Upper lobe of right lung (tissue), 1 donor: ENCODE results near the gene EAF2. TPM values are rescaled to one million over a fixed set of nuclear protein-coding genes. Genes with fewer than 3 reads are reported as not detected.
"Not testable (repeated sequence)": the region's sequence is repeated elsewhere in the genome, so short reads cannot be mapped to it uniquely, and the experiment has no call there.

Experiments used
- ATAC-seq: fragments of 200-7000 bp; cut with Tn5 transposase; one replicate; pipeline ENCODE4 v1.9.1; 2020; ENCODE audit warnings: mild to moderate bottlenecking, moderate library complexity
- DNase-seq: peaks from one replicate; pipeline ENCODE4 v3.0.0-alpha.2; 2020
- H3K27ac ChIP-seq: fragments of 200-600 bp; one replicate; pipeline ENCODE4 v1.8.0; 2022
- H3K27me3 ChIP-seq: fragments of 200-600 bp; one replicate; pipeline ENCODE4 v1.8.0; 2022; ENCODE audit warnings: mild to moderate bottlenecking
- H3K36me3 ChIP-seq: fragments of 200-600 bp; one replicate; pipeline ENCODE4 v1.8.0; 2022
- H3K4me1 ChIP-seq: fragments of 200-600 bp; one replicate; pipeline ENCODE4 v1.8.0; 2022
- H3K4me3 ChIP-seq: fragments of 200-600 bp; one replicate; pipeline ENCODE4 v1.8.0; 2022; ENCODE audit warnings: mild to moderate bottlenecking
- H3K9me3 ChIP-seq: fragments of 200-600 bp; one replicate; pipeline ENCODE4 v1.8.0; 2022
- CTCF ChIP-seq: fragments of 200-600 bp; IDR thresholded peaks from one replicate; pipeline ENCODE4 v1.8.0; 2022; ENCODE audit warnings: antibody characterized with exemption
- intact Hi-C: fragments of 100-400 bp; cut with DNase I; formaldehyde crosslinking; loops from one replicate; pipeline ENCODE4 v1.11.0; 2022
- total RNA-seq: library from RNA; stranded (reverse); fragmentation: NEBNext Ultra II Directional; extraction: Animal tissue kit (Norgen Biotek cat#: 25700); gene quantifications from one replicate; pipeline ENCODE4 v1.2.1, GENCODE V29; 2021
- donor health status: DM: no; HTN: yes; CAD: no; lungs with severe emphysema.

The EAF2 gene
- total RNA-seq, 1 donor from 2014 or later: 4.8 TPM

GRCh38 chr3:121836481-121836880, 1.5 kb downstream of the EAF2 start:
- H3K4me1 ChIP-seq: peaks cover 17% of the 10 kb centered on the region
- DNase-seq: no peak
- ATAC-seq: no peak
- no peak for TF ChIP-seq CTCF
- intact Hi-C loops: no loop called here
- peaks cover 3% of the 10 kb centered on the region for H3K36me3 ChIP-seq
- peak overlapping the region; percentile 79 for H3K4me3 ChIP-seq
- no peak overlapping the region for H3K27ac ChIP-seq
- no peaks in the 10 kb centered on the region for H3K27me3 ChIP-seq
- no peaks in the 10 kb centered on the region for H3K9me3 ChIP-seq

- intact Hi-C loops: no loop called here
- no peak for TF ChIP-seq CTCF
- no peaks in the 10 kb centered on the region for H3K9me3 ChIP-seq
Observed at GRCh38 chr3:121839962-121840361, 5.0 kb downstream of the EAF2 start.

GRCh38 chr3:121844892-121845291, 9.9 kb downstream of the EAF2 start:
- intact Hi-C loops: no loop called here
- no peak for TF ChIP-seq CTCF

More at GRCh38 chr3:121839962-121840361, 5.0 kb downstream of the EAF2 start:
- Histone ChIP-seq H3K27me3 (no peaks in the 10 kb centered on the region), H3K4me3 (no peak overlapping the region), H3K27ac (no peak overlapping the region), H3K4me1 (peaks cover 7% of the 10 kb centered on the region), H3K36me3 (no peaks in the 10 kb centered on the region)
- ATAC-seq (no peak), DNase-seq (no peak)

GRCh38 chr3:121852256-121852655, 17.2 kb downstream of the EAF2 start:
- no peak for TF ChIP-seq CTCF
- intact Hi-C loops: no loop called here

More at GRCh38 chr3:121844892-121845291, 9.9 kb downstream of the EAF2 start:
- H3K27me3 ChIP-seq: no peaks in the 10 kb centered on the region
- DNase-seq (no peak), ATAC-seq (no peak)
- no peak overlapping the region for H3K27ac ChIP-seq
- no peaks in the 10 kb centered on the region for H3K4me1 ChIP-seq
- H3K9me3 ChIP-seq: no peaks in the 10 kb centered on the region
- no peak overlapping the region for H3K4me3 ChIP-seq
- no peaks in the 10 kb centered on the region for H3K36me3 ChIP-seq

GRCh38 chr3:121855555-121855954, 20.5 kb downstream of the EAF2 start:
- Histone ChIP-seq H3K27ac (no peak overlapping the region), H3K9me3 (no peaks in the 10 kb centered on the region), H3K4me3 (no peak overlapping the region), H3K36me3 (no peaks in the 10 kb centered on the region), H3K4me1 (no peaks in the 10 kb centered on the region), H3K27me3 (no peaks in the 10 kb centered on the region)
- ATAC-seq (peak; percentile 57), DNase-seq (no peak)
- TF ChIP-seq CTCF: peak; percentile 13
- intact Hi-C loops: no loop called here

More at GRCh38 chr3:121852256-121852655, 17.2 kb downstream of the EAF2 start:
- DNase-seq: no peak
- H3K27me3 ChIP-seq: no peaks in the 10 kb centered on the region
- H3K4me3 ChIP-seq: no peak overlapping the region
- H3K36me3 ChIP-seq: no peaks in the 10 kb centered on the region
- H3K4me1 ChIP-seq: no peaks in the 10 kb centered on the region
- no peak overlapping the region for H3K27ac ChIP-seq
- no peaks in the 10 kb centered on the region for H3K9me3 ChIP-seq
- ATAC-seq: no peak

GRCh38 chr3:121857778-121858177, 22.8 kb downstream of the EAF2 start:
- ATAC-seq, DNase-seq, intact Hi-C loops, H3K27me3 ChIP-seq, H3K27ac ChIP-seq, H3K36me3 ChIP-seq, H3K9me3 ChIP-seq, H3K4me1 ChIP-seq, H3K4me3 ChIP-seq: not testable (repeated sequence)

- H3K4me3 ChIP-seq, DNase-seq, H3K27ac ChIP-seq, H3K9me3 ChIP-seq, ATAC-seq, H3K4me1 ChIP-seq, H3K27me3 ChIP-seq, H3K36me3 ChIP-seq, intact Hi-C loops: not testable (repeated sequence)
Observed at GRCh38 chr3:121863247-121863646, 28.2 kb downstream of the EAF2 start.
